ENCODE results near the gene FAAH. TPM values are rescaled to one million over a fixed set of nuclear protein-coding genes. Genes with fewer than 3 reads are reported as not detected.

The FAAH gene
- total and polyA plus RNA-seq, 2 of the 13 experiments (the other 11 are each of a cell fraction or from before 2014, with no cell fraction given) = 5.4 to 11.0 TPM

DNA sequence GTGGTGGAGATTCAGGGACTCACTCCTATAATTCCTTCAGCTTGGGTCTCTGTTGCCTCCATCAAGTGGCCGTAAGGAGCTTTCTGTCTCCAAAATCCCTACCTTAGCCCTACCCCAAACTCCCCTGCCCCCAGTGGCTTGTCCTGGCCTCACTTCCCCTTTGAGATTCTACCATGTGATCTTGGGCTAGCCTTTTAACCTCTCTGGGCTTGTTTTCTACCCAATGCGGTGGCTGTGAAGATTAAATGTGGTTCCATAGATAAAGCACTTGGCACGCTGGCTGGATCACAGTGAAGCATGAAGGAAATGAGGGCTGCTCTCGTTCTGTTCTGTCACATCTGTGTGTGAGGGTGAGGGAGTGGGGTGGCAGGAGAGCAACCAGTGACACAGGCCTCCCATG, 43.6 kb downstream of the FAAH start:
- FAIRE-seq = no peak
- H3K4me1 ChIP-seq (ENCODE audit: insufficient read depth, low read length) = peaks cover 5% of the 10 kb centered on the region; the same call in 1 of the 2 replicates
- ATAC-seq = no peak
- POLR2A ChIA-PET = no interaction called here
- H3K4me3 ChIP-seq (replicated peaks in 1 of 3; ENCODE audit: insufficient read depth in 1 of 3, low read depth in 2 of 3, low read length in 3 of 3) = no peak overlapping the region
- CTCF ChIA-PET (ENCODE audit: low intra/inter-chr PET ratio, low total read pairs) = no interaction called here
- H3K9me3 ChIP-seq (ENCODE audit: low read length) = no peaks in the 10 kb centered on the region
- no TSS peak for BruUV-seq (replicated peaks)
- H3K79me2 ChIP-seq (ENCODE audit: insufficient read depth, low read length) = no peaks in the 10 kb centered on the region
- DNase-seq (ENCODE audit: low spot score) = no peak
- no peak overlapping the region for H3K27ac ChIP-seq (ENCODE audit: extremely low read length, insufficient read depth, low read length)
- H3K27me3 ChIP-seq (ENCODE audit: control insufficient read depth in 1 of 2, insufficient read depth in 2 of 2, low read length in 2 of 2) = peaks cover 9 to 12% of the 10 kb centered on the region in 2 experiments; a peak in 3 of 5 replicates
- WGBS (ENCODE audit: low lambda C conversion rate) = 58% methylated on average over 4 of the region's 4 CpGs
- no peak overlapping the region for H2AFZ ChIP-seq (ENCODE audit: low read length)
- in situ Hi-C loops (cut with HindIII; ENCODE audit: extremely low pct_ligation_motif_present, low pct_unique_long_range_greater_than_20kb) = no loop called here
- no peak overlapping the region for H3K4me2 ChIP-seq (ENCODE audit: low read depth, low read length)
- no peak for TF ChIP-seq JUN (CRISPR knock-in tag; IDR thresholded peaks at IDR 0.05)
- no peak for TF ChIP-seq RBM22 (optimal IDR thresholded peaks at IDR 0.05; ENCODE audit: low read length)
- no peak for TF ChIP-seq RBM39 (IDR thresholded peaks at IDR 0.05; ENCODE audit: low read depth, low read length, poor library complexity, severe bottlenecking)
- TF ChIP-seq, protein P1, sequence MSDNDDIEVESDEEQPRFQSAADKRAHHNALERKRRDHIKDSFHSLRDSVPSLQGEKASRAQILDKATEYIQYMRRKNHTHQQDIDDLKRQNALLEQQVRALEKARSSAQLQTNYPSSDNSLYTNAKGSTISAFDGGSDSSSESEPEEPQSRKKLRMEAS (IDR thresholded peaks at IDR 0.05) = no peak
- TF ChIP-seq ZNF777 (CRISPR knock-in tag; IDR thresholded peaks at IDR 0.05) = no peak
- TF ChIP-seq PRPF4 (IDR thresholded peaks at IDR 0.05; ENCODE audit: low read depth, low read length, poor library complexity, severe bottlenecking) = no peak
- TF ChIP-seq, protein P2, sequence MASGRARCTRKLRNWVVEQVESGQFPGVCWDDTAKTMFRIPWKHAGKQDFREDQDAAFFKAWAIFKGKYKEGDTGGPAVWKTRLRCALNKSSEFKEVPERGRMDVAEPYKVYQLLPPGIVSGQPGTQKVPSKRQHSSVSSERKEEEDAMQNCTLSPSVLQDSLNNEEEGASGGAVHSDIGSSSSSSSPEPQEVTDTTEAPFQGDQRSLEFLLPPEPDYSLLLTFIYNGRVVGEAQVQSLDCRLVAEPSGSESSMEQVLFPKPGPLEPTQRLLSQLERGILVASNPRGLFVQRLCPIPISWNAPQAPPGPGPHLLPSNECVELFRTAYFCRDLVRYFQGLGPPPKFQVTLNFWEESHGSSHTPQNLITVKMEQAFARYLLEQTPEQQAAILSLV (CRISPR knock-in tag; IDR thresholded peaks at IDR 0.05; ENCODE audit: borderline replicate concordance) = no peak
- TF ChIP-seq, protein P3, sequence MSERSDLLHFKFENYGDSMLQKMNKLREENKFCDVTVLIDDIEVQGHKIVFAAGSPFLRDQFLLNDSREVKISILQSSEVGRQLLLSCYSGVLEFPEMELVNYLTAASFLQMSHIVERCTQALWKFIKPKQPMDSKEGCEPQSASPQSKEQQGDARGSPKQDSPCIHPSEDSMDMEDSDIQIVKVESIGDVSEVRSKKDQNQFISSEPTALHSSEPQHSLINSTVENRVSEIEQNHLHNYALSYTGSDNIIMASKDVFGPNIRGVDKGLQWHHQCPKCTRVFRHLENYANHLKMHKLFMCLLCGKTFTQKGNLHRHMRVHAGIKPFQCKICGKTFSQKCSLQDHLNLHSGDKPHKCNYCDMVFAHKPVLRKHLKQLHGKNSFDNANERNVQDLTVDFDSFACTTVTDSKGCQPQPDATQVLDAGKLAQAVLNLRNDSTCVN (CRISPR knock-in tag; IDR thresholded peaks at IDR 0.05; ENCODE audit: borderline replicate concordance) = no peak
- TF ChIP-seq GFI1 (CRISPR knock-in tag; IDR thresholded peaks at IDR 0.05; ENCODE audit: borderline replicate concordance) = no peak
- TF ChIP-seq, protein P4, sequence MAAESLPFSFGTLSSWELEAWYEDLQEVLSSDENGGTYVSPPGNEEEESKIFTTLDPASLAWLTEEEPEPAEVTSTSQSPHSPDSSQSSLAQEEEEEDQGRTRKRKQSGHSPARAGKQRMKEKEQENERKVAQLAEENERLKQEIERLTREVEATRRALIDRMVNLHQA (CRISPR knock-in tag; IDR thresholded peaks at IDR 0.05) = no peak
- no peak for TF ChIP-seq MED1 (CRISPR knock-in tag; IDR thresholded peaks at IDR 0.05)
- no peak for TF ChIP-seq ZNF3 (CRISPR knock-in tag; IDR thresholded peaks at IDR 0.05)
- TF ChIP-seq, protein P5, sequence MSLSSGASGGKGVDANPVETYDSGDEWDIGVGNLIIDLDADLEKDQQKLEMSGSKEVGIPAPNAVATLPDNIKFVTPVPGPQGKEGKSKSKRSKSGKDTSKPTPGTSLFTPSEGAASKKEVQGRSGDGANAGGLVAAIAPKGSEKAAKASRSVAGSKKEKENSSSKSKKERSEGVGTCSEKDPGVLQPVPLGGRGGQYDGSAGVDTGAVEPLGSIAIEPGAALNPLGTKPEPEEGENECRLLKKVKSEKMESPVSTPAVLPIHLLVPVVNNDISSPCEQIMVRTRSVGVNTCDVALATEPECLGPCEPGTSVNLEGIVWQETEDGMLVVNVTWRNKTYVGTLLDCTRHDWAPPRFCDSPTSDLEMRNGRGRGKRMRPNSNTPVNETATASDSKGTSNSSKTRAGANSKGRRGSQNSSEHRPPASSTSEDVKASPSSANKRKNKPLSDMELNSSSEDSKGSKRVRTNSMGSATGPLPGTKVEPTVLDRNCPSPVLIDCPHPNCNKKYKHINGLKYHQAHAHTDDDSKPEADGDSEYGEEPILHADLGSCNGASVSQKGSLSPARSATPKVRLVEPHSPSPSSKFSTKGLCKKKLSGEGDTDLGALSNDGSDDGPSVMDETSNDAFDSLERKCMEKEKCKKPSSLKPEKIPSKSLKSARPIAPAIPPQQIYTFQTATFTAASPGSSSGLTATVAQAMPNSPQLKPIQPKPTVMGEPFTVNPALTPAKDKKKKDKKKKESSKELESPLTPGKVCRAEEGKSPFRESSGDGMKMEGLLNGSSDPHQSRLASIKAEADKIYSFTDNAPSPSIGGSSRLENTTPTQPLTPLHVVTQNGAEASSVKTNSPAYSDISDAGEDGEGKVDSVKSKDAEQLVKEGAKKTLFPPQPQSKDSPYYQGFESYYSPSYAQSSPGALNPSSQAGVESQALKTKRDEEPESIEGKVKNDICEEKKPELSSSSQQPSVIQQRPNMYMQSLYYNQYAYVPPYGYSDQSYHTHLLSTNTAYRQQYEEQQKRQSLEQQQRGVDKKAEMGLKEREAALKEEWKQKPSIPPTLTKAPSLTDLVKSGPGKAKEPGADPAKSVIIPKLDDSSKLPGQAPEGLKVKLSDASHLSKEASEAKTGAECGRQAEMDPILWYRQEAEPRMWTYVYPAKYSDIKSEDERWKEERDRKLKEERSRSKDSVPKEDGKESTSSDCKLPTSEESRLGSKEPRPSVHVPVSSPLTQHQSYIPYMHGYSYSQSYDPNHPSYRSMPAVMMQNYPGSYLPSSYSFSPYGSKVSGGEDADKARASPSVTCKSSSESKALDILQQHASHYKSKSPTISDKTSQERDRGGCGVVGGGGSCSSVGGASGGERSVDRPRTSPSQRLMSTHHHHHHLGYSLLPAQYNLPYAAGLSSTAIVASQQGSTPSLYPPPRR (CRISPR knock-in tag; IDR thresholded peaks at IDR 0.05; ENCODE audit: borderline replicate concordance) = no peak
- TF ChIP-seq CEBPG (CRISPR knock-in tag; IDR thresholded peaks at IDR 0.05) = no peak
- no peak for TF ChIP-seq FLYWCH1 (CRISPR knock-in tag; IDR thresholded peaks at IDR 0.05)
- no peak for TF ChIP-seq ZNF24 (IDR thresholded peaks at IDR 0.05)
- TF ChIP-seq ZNF605 (CRISPR knock-in tag; IDR thresholded peaks at IDR 0.05) = no peak
- TF ChIP-seq ZNF746 (CRISPR knock-in tag; IDR thresholded peaks at IDR 0.05) = no peak
- no peak overlapping the region for H3K9ac ChIP-seq (ENCODE audit: insufficient read depth, low read depth, low read length)
- H4K20me1 ChIP-seq (ENCODE audit: insufficient read depth, low read length) = 0 out of 2 replicates have a peak, but pooled peaks cover 2% of the 10 kb centered on the region
- H3K36me3 ChIP-seq (replicated peaks in 1 of 2; ENCODE audit: control insufficient read depth in 1 of 2, insufficient read depth in 2 of 2, low read length in 2 of 2) = no peaks in the 10 kb centered on the region
- intact Hi-C loops (cut with micrococcal nuclease; ENCODE audit: unreplicated experiment) = no loop called here
